Measurements from ENCODE around the gene PCDHGB3. TPM values are rescaled to one million over a fixed set of nuclear protein-coding genes. Genes with fewer than 3 reads are reported as not detected.
A peak's percentile ranks its signal among the peaks of the same experiment; 100 is the strongest.
"Not testable (repeated sequence)": the region's sequence is repeated elsewhere in the genome, so short reads cannot be mapped to it uniquely, and the experiment has no call there.

PCDHGB3 gene
- total RNA-seq, 1 donor from 2014 or later: 2.6 TPM

GRCh38 chr5:141330299-141331080 is 39.6 kb upstream of the PCDHGB3 start, which contains the start of gene PCDHGA1:
TSS of gene PCDHGA1 (plus strand) at chr5:141330514.
- ChIA-PET CTCF (interaction anchor here (1.1 to 1.6 kb wide), 2 partner anchors 10 to 234 kb away, joined by 4 to 6 read pairs; partner anchors contain the start of gene TAF7), POLR2A (interaction anchor here (1.0 kb wide), 1 partner anchor 10 kb away, joined by 8 read pairs; the partner anchor contains the start of gene TAF7)
- ATAC-seq (ENCODE audit: low read depth) (peak; percentile 28), DNase-seq (no peak)
- peaks cover 15% of the 10 kb centered on the region for H3K36me3 Mint-ChIP-seq (ENCODE audit: low read depth)
- no peak within 1 kb of the TSS for H3K27ac Mint-ChIP-seq
- intact Hi-C loops (cut with micrococcal nuclease): no loop called here
- H3K9me3 Mint-ChIP-seq: peaks cover 40% of the 10 kb centered on the region
- H3K4me3 Mint-ChIP-seq: peak within 1 kb of the TSS; percentile 19
- peaks cover 12% of the 10 kb centered on the region for H3K4me1 Mint-ChIP-seq
- peaks cover 56% of the 10 kb centered on the region for H3K27me3 Mint-ChIP-seq
- TF ChIP-seq CTCF (IDR thresholded peaks at IDR 0.05): no peak

- DNase-seq; H3K4me1 Mint-ChIP-seq; H3K4me3 Mint-ChIP-seq; intact Hi-C loops (cut with micrococcal nuclease); ATAC-seq (ENCODE audit: low read depth); H3K27ac Mint-ChIP-seq; POLR2A ChIA-PET: not testable (repeated sequence)
- H3K36me3 Mint-ChIP-seq (ENCODE audit: low read depth): peaks cover 12% of the 10 kb centered on the region
- peaks cover 54% of the 10 kb centered on the region for H3K27me3 Mint-ChIP-seq
- CTCF ChIA-PET: interaction anchor here (0.8 kb wide), 1 partner anchor 37 kb away, joined by 3 read pairs; the partner anchor contains the start of gene PCDHGB3
- H3K9me3 Mint-ChIP-seq: peaks cover 39% of the 10 kb centered on the region
These were observed 37.5 kb upstream of the PCDHGB3 start for GRCh38 chr5:141332571-141332970.

GRCh38 chr5:141338538-141339306 is 31.3 kb upstream of the PCDHGB3 start, which contains the start of gene PCDHGA2:
TSS of gene PCDHGA2 (plus strand) at chr5:141338760.
- ChIA-PET CTCF (no interaction called here), POLR2A (no interaction called here)
- H3K27ac Mint-ChIP-seq: no peak within 1 kb of the TSS
- no peak within 1 kb of the TSS for H3K4me3 Mint-ChIP-seq
- intact Hi-C loops (cut with micrococcal nuclease): no loop called here
- no peak for TF ChIP-seq CTCF (IDR thresholded peaks at IDR 0.05)
- peaks cover 60% of the 10 kb centered on the region for H3K27me3 Mint-ChIP-seq
- ATAC-seq (ENCODE audit: low read depth) (no peak), DNase-seq (no peak)
- peaks cover 2% of the 10 kb centered on the region for H3K4me1 Mint-ChIP-seq
- H3K36me3 Mint-ChIP-seq (ENCODE audit: low read depth): peaks cover 10% of the 10 kb centered on the region
- H3K9me3 Mint-ChIP-seq: peaks cover 45% of the 10 kb centered on the region

GRCh38 chr5:141340781-141341354 is 29.2 kb upstream of the PCDHGB3 start:
- Mint-ChIP-seq H3K27me3 (peaks cover 61% of the 10 kb centered on the region), H3K9me3 (peaks cover 41% of the 10 kb centered on the region)
- POLR2A ChIA-PET; H3K4me3 Mint-ChIP-seq; ATAC-seq (ENCODE audit: low read depth); H3K36me3 Mint-ChIP-seq (ENCODE audit: low read depth); CTCF ChIA-PET; H3K4me1 Mint-ChIP-seq; H3K27ac Mint-ChIP-seq; DNase-seq; intact Hi-C loops (cut with micrococcal nuclease): not testable (repeated sequence)

GRCh38 chr5:141342773-141343172 is 27.3 kb upstream of the PCDHGB3 start:
- no peak overlapping the region for H3K4me3 Mint-ChIP-seq
- H3K27me3 Mint-ChIP-seq: peaks cover 52% of the 10 kb centered on the region
- H3K9me3 Mint-ChIP-seq: peaks cover 35% of the 10 kb centered on the region
- H3K4me1 Mint-ChIP-seq: no peaks in the 10 kb centered on the region
- H3K36me3 Mint-ChIP-seq (ENCODE audit: low read depth): peaks cover 4% of the 10 kb centered on the region
- no peak overlapping the region for H3K27ac Mint-ChIP-seq
- DNase-seq (no peak), ATAC-seq (ENCODE audit: low read depth) (no peak)
- no peak for TF ChIP-seq CTCF (IDR thresholded peaks at IDR 0.05)
- ChIA-PET POLR2A (no interaction called here), CTCF (no interaction called here)
- intact Hi-C loops (cut with micrococcal nuclease): no loop called here
